HG02623 (cell line): ENCODE measurements around the gene MRFAP1.
"Not testable (repeated sequence)": the region's sequence is repeated elsewhere in the genome, so short reads cannot be mapped to it uniquely, and the experiment has no call there.

Experiments
- ATAC-seq: cut with Tn5 transposase; IDR thresholded peaks from one replicate; pipeline ENCODE4 v1.9.1; 2021; ENCODE audit warnings: moderate library complexity; ENCODE audit not compliant: unreplicated experiment

MRFAP1 gene

DNA sequence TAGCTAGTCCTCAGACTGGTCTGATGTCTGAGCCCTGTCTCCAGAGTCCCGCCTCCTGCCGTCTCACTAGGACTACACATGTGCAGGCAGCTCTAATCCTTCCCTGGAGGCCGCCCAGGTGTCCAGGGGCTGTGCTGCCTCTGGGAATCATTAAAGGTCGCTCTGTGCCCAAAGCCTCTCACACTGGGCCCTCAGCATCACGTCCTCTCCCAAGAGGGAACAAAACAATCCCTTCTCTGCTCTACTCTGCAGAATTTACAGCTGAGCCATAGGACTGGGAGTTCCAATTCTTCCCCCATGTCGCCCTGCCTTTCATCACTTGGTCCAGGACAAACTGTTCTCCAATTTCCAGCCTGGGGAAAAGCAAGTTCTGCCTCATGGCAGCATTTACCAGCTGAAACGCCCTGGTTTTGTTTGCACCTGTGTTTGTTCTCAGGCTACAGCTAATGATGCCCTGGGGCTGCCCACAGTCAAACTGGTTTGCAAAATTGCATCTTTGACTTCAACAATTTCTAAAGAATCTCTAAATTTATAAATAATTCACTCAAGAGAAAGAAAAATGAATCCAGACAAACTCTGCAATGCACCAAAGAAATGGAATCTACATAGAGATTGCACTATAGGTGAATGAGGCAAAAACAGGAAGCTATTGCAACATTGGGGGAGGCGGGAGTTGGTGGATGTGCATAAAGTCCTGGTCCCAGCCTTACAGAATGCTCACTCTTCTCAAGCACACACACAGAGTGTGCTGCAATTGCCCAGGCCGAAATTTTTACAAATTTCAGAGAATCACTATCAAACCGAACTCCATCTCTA, 7.2 kb upstream of the MRFAP1 start:
- ATAC-seq: no peak

DNA sequence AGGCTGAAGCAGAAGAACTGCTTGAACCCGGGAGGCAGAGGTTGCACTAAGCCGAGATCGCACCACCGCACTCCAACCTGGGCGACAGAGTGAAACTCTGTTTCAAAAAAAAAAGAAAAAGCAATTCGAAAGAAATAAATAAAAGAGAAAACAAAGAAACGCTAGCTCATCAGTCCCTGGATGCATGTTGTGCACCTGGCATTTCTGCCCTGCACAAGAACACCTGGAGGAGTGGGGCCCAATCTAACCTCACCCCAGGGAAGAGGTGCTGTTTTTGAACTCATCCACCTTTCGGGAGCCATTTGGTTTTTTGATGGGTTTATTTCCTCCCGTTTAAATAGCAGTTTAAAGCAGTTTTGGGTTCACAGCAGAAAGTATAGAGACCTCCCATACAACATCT, 5.7 kb upstream of the MRFAP1 start:
- ATAC-seq: no peak

DNA sequence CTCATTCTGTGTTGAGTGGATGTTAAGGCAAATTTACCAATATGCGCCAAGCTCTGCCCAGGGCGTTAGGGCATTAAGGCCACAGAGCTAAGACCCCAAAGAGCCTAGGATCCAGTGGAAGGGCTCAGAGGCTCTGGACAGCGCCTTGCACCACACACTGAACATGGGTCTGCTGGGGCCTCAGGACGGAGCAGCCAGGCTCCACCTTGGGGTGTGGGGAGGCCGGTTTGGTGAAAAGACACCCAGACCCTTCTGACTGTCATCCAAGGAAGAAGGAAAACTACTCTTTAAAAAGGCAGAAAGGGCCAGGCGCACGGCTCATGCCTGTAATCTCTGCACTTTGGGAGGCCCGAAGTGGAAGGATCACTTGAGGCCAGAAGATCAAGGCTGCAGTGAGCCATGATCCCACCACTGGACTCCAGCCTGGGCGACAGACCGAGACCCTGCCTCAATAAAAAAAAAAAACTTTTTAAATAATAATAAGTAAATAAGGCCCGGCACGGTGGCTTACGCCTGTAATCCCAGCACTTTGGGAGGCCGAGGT, 1.3 kb upstream of the MRFAP1 start:
- no peak for ATAC-seq

DNA sequence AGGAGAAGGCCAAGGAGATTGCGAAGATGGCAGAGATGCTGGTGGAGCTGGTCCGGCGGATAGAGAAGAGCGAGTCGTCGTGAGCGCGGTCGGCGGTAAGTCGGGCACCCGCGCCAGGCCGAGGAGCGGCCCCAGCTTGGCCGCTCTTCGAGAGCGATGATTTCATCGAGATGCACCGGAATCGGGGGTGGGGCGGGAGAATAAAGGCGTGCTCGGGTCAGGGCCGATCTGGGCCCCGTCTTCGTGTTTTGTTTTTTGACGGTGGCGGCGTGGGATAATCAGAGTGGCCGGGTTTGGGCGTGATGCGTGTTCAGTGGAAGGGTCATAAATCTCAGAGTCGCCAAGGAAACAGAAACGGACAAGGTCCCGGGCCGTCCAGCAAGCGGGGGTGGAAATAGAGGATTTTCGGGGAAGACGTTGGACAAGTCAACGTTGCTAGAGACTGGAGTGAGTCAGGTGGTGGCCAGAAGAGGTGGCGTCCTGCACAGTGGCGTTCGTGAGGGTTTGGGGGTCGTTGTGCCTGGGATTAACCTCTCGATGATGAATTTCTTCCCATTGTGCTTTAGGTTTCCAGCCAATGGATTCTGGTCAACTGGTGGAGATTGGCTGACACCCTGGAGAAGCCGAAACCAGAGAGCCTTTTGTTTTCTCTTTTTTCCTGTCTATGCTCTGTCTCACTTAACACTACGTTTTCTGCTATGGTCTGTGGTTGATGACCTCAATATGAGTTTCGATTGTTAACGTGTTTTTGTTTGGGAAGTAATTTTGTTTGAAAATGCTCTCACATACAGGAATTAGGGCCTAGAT, 882 bp downstream of the MRFAP1 start:
- no peak for ATAC-seq

DNA sequence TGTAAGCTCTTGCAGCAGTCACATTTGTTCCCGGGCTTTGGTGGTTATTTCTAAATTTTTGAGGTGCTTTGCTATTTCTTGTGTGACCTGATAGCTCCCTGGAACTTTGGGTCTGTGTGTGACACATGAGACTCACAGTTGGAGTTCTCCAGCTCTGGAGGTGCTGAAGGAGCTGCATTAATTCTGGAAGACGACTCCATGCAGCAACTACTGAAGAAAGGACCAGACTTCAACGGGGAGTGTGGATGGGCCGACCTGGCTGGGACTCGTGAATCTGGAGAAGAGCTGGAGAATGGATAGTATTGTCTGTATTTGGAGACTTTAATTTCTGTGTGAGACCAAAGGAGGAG, 1.5 kb downstream of the MRFAP1 start:
- no peak for ATAC-seq

DNA sequence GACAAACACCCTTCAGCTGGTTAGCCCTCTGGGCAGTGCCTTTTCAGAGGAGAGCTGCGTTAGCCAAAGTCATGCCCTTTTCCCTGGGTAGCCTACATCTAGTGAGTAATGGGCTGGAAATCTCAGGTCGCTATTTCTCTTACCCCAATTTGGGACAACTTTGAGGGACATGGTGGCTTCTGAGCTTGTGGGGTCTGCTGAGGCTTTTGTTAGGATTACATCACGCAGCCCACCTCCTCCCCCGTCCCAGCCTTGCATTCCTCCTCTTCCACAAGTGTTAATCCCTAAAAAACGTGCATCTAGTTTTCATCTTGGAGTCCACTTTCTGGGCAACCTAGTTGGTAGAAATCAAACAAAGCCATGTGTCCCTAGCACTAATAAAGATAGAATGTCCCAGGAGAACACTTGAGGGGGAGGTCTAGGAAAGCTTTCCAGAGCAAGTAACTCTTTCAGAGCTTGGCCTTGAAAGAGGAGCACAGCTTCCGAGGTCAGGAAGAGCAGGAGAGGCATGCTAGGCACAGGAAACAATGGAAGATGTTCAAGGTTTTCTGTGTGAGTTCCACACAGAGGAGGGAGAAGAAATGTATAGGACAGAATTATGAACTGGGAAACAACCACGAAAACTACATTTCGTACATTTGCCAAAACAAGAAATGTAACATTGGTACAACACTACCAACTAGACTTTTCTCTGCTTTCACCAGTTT, 2.8 kb downstream of the MRFAP1 start:
- ATAC-seq: no peak

DNA sequence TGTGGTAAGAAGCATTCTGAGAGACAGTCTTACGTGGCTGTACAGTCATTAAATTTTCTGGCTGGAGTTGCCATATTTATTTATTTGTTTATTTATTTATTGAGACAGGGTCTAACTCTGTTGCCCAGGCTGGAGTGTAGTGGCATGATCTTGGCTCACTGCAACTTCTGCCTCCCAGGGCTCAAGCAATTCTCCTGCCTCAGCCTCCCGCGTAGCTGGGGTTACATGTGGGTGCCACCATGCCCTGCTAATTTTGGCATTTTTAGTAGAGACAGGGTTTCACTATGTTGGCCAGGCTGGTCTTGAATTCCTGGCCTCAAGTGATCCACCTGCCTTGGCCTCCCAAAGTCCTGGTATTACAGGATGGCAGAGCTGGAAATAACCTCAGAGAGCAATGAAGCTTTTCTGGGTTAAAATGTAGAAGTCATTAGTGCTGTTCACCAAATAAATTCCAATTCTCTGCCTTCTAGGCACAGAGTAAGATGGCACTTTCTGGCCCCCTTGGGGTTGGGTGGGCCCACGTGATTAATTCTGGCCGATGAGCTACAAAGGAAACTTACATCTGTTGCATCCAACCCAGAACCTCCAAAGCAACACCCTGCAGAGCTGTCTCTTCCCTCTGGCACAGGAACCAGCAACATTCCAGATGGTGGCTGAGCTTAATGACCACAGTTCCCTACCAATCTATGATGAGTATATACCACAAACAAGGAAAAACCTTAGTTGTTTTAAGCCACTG, 4.5 kb downstream of the MRFAP1 start:
- ATAC-seq: no peak

DNA sequence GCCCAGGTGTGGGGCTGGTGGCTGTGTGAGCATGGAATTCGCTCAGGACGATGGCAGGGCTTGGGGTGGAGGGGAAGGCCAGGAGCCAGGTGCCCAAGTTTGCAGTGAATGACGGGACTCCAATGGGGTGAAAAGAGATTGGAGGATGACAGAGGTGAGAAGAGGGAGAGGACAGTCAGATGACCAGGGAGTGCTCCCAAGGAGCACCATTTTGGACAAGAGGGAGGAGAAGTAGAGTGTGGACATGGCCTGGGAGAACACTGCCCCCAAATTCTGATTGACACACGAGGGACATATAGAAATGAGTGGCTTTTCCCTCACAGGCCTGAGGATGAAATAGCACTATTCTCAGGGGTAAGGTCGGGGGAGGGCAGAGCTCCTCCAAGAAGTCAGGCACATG, 6.7 kb downstream of the MRFAP1 start:
- no peak for ATAC-seq

DNA sequence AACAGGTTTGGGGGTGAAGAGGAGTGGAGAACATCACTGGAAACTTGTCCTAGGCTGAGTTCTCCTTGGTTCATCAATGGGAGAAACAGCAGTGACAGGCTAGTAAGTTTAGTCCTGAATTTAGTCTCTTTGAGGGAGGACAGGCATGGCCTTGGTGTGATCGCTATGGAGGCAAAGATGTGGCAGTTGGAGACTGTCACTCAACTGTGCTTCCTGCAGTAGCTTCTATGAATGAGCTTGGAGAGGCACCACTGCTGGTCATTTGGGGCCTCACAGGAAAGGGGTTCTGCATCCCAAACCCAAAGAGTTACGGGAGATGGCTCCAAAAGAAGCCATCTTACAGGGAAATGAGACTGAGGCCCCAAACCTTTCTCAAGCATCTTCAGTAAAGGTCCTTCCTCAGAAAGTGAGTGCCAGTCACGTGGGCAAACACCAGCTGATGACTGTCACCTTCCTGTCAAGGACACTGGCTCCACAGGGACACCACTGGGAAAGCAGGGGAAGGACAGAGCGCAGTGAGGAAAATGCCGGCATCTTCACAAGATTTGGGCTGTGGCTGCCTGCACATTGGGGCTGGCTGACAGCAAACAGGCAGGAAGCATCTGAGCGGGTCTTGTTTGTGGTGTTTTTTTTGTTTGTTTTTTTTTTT, 7.2 kb downstream of the MRFAP1 start:
- ATAC-seq: no peak

DNA sequence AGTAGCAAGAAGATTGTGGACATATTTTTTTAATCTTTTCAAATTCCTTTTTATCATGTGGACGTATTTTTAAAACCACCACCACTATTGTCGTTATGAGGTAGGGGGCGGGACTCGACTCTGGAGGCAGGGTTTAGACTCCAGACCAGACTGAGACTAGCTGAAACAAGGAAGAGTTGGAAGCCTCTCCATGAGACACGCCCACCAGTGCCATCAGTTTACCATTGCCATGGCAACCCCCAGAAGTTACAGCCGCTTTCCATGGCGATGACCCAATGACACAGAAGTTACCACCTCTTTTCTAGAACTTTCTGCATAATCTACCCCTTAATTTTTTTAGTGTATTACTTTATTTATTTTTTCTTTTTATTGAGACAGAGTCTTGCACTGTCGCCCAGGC, 8.7 kb downstream of the MRFAP1 start:
- no peak for ATAC-seq

DNA sequence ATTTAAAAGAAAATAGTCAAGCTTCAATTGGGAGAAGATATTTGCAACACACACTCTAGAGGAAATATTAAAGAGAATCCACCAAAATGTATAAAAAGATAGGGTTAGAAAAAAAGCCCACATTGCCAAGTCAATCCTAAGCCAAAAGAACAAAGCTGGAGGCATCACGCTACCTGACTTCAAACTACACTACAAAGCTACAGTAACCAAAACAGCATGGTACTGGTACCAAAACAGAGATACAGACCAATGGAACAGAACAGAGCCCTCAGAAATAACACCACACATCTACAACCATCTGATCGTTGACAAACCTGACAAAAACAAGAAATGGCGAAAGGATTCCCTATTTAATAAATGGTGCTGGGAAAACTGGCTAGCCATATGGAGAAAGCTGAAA, 13.7 kb downstream of the MRFAP1 start:
- ATAC-seq: not testable (repeated sequence)

DNA sequence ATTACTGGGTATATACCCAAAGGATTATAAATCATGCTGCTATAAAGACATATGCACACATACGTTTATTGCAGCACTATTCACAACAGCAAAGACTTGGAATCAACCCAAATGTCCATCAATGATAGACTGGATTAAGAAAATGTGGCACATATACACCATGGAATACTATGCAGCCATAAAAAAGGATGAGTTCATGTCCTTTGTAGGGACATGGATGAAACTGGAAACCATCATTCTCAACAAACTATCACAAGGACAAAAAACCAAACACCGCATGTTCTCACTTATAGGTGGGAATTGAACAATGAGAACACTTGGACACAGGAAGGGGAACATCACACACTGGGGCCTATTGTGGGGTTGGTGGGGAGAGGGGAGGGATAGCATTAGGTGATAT, 14.8 kb downstream of the MRFAP1 start:
- not testable (repeated sequence) for ATAC-seq

DNA sequence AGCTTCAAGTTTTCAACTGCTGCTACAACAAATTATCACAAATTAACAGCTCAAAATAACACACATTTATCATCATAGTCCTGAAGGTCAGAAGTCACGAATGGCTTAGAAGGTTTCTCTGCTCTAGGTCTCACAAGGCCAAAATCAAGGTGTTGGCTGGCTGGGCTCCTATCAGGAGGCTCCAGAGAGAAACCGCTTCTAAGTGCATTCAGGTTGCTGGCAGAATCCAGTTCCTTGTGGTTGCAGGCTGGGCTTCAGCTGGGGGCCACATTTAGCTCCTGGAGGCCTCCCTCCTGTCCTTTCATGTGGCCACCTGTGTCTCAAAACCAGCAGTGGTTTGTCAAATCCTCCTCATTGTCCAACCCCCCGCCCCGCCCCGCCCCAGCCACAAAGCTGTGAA, 15.4 kb downstream of the MRFAP1 start:
- ATAC-seq: no peak

DNA sequence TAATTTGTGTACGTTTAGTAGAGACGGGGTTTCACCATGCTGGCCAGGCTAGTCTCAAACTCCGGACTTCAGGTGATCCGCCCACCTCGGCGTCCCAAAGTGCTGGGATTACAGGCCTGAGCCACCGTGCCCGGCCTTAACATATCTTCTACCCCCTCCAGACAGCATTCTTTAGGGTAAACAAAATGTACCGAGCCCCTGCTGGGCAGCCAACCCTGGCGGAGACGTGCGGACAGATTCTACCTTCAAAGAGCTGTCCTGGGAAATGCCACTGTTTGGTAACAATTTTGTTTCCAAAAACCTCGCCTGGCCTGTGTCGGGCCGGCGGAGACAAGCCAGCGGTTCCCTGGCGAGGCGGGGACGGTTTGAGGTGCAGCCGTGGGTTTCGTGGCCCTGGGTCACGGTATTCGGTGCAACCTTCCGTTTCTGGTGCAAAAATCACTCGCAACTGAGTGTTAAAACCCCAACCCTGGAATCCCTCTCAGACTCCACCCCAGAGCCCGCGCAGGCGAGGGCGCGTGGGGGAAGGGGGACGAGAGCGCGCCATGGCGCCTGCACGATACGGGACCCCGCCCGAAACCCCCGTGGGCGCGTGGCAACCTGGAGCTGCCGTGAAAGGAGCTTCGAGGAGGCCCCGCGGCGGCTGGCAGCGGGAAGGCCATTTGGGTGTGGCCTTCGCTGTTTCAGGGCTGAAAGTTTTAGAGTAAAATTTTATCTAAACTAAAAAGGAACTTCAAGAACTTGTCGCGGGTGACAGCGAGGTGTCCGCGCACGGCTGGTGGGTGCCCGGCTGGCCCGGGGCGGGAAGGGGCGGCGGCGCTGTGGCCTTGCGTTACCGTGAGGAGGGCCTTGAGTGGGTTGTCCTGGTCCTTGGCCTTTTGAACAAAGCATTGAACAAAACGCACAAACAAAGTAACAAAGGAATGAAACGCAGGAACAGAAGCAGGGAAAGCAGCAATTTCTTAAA, 17.0 kb downstream of the MRFAP1 start:
- ATAC-seq: no peak

DNA sequence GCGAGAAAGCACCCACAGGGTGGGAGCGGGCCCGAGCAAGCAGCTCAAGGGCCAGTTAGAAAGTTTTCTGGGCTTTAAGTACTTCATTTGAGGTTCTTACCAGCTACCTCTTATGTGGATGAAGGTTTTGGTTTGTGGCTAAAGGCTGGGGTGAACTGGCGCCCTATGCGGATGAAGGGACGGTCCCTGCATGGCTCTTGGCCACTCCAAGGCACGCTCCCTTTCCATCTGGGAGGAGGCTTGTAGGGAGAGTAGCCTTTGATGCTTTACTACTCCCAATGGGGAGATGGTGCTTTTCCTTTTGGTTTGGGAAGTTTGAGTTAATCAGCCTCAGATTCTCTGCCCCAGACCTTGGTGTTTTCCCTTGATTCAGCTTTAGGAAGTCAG, 17.7 kb downstream of the MRFAP1 start:
- no peak for ATAC-seq

DNA sequence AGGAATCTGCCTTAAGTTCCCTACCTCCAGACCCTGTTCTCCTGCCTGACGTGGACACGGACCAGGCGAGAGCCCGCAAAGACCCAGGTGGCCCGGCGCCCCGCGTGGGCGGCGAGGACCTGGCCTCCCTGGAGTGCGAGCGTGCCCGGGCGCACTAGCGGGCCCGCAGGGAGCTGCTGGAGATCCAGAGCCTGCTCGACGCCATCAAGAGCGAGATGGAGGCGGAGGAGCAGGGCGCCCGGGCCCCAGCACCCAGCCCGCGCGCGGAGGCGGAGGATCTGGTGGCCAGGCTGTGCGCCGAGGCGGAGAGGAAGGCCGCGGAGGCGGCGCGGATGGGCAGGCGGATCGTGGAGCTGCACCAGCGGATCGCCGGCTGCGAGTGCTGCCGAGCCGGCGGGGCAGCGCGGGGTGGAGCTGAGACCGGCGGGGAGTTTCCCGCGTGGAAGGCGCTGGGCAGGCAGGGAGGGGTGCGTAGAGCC, 18.2 kb downstream of the MRFAP1 start:
- ATAC-seq: no peak

DNA sequence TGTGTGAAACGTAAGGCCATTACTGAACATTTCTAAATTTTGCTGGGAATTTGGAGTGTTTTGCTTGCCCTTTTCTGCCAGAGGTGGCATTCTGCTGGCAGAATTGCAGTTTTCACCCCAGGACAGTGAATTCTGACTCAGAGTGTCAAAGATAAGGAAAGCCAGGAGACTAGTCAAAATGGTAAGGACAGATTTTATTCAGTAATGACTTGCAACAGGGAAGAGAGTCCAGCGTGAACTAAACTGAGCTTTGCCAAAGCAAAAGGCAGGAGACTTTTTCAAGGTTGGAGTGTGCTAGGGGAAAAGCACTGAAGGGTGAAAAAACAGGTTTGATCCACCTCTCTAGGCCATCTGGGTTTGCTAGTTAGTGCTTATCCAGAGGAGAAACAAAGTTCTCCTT, 19.4 kb downstream of the MRFAP1 start:
- ATAC-seq: no peak

DNA sequence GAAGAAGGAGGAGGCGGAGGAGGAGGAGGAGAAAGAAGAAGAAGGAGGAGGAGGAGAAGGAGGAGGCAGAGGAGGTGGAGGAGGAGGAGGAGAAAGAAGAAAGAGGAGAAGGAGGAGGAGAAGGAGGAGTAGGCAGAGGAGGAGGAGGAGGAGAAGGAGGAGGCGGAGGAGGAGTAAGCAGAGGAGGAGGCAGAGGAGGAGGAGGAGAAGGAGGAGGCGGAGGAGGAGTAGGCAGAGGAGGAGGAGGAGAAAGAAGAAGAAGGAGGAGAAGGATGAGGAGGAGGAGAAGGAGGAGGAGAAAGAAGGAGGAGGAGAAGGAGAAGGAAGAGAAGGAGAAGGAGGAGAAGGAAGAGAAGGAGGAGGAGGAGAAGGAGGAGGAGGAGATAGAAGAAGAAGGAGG, 19.9 kb downstream of the MRFAP1 start:
- no peak for ATAC-seq

DNA sequence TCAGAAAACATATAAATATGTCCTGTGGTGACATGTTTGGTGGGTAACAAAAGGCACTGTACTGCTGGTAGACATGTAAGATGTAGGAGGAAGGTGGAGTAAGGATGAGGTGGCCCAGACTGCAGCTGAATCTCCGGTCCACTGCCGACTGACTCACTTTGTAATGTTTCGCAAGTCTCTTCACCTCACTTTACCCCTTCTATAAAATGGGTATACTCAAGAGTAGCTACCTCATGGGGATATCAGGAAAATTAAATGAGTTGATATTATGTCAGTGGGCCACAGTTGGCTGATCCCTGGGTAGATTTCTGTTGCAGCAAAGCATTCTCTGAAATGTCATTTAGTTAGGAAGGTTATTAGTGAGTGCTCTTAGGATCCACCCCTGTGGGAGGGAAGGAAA, 22.1 kb downstream of the MRFAP1 start:
- no peak for ATAC-seq
